ENCODE data around the gene RMDN3. TPM values are rescaled to one million over a fixed set of nuclear protein-coding genes. Genes with fewer than 3 reads are reported as not detected.

RMDN3 gene
- total RNA-seq, 2 donors from 2014 or later = 12.4 to 14.4 TPM

- H3K27me3 ChIP-seq = no peaks in the 10 kb centered on the region
- H3K36me3 ChIP-seq = no peaks in the 10 kb centered on the region
- TF ChIP-seq CTCF (IDR thresholded peaks at IDR 0.05) = no peak
- peak; percentile 74 for DNase-seq (ENCODE audit: low spot score)
- H3K9me3 ChIP-seq = no peaks in the 10 kb centered on the region
- peak overlapping the region; percentile 71 to 74 for H3K27ac ChIP-seq
- H3K4me3 ChIP-seq = peak overlapping the region; percentile 43 to 58
- peaks cover 0 to 25% of the 10 kb centered on the region in 2 donors for H3K4me1 ChIP-seq
These were observed 8.1 kb upstream of the RMDN3 start for GRCh38 chr15:40762919-40763800.

- Histone ChIP-seq H3K4me1 (peaks cover 0 to 25% of the 10 kb centered on the region in 2 donors), H3K27me3 (no peaks in the 10 kb centered on the region), H3K4me3 (no peak overlapping the region), H3K9me3 (no peaks in the 10 kb centered on the region), H3K36me3 (no peaks in the 10 kb centered on the region), H3K27ac (no peak overlapping the region)
- no peak for DNase-seq (ENCODE audit: low spot score)
- TF ChIP-seq CTCF (IDR thresholded peaks at IDR 0.05) = no peak
These were observed 4.9 kb upstream of the RMDN3 start for GRCh38 chr15:40759961-40760360.

- peaks cover 7% of the 10 kb centered on the region for H3K36me3 ChIP-seq
- H3K4me1 ChIP-seq = peaks cover 0 to 14% of the 10 kb centered on the region in 2 donors
- no peaks in the 10 kb centered on the region for H3K9me3 ChIP-seq
- no peak for TF ChIP-seq CTCF (IDR thresholded peaks at IDR 0.05)
- no peak overlapping the region for H3K4me3 ChIP-seq
- no peak for DNase-seq (ENCODE audit: low spot score)
- H3K27me3 ChIP-seq = no peaks in the 10 kb centered on the region
- H3K27ac ChIP-seq = no peak overlapping the region
These were observed 1.9 kb upstream of the RMDN3 start for GRCh38 chr15:40756938-40757337.

- Histone ChIP-seq H3K36me3 (peaks cover 19% of the 10 kb centered on the region), H3K9me3 (no peaks in the 10 kb centered on the region), H3K4me3 (peak overlapping the region; percentile 64 to 92), H3K27me3 (no peaks in the 10 kb centered on the region), H3K27ac (peak overlapping the region in 1 of 2 donors; percentile 67), H3K4me1 (peaks cover 0 to 14% of the 10 kb centered on the region in 2 donors)
- no peak for TF ChIP-seq CTCF (IDR thresholded peaks at IDR 0.05)
- DNase-seq (ENCODE audit: low spot score) = no peak
These were observed 756 bp upstream of the RMDN3 start for GRCh38 chr15:40755812-40756208.

- no peak for TF ChIP-seq CTCF (IDR thresholded peaks at IDR 0.05)
- Histone ChIP-seq H3K4me1 (peaks cover 0 to 14% of the 10 kb centered on the region in 2 donors), H3K4me3 (peak overlapping the region; percentile 64 to 92), H3K36me3 (peaks cover 23% of the 10 kb centered on the region), H3K27me3 (no peaks in the 10 kb centered on the region), H3K9me3 (no peaks in the 10 kb centered on the region), H3K27ac (peak overlapping the region; percentile 67 to 80)
- DNase-seq (ENCODE audit: low spot score) = no peak
These were observed 526 bp downstream of the RMDN3 start for GRCh38 chr15:40754574-40754882.
